H9 (cell line): Measurements from ENCODE around the gene PACSIN2. TPM values are rescaled to one million over a fixed set of nuclear protein-coding genes. Genes with fewer than 3 reads are reported as not detected.
"Not testable (repeated sequence)": the region's sequence is repeated elsewhere in the genome, so short reads cannot be mapped to it uniquely, and the experiment has no call there.

Experiments used
- DNase-seq: peaks from one replicate; pipeline ENCODE4 v3.0.0-alpha.2; 2017
- H2AFZ ChIP-seq: one replicate; pipeline ENCODE4 v1.6.1; 2013; ENCODE audit warnings: mild to moderate bottlenecking, low read length, control low read depth, moderate library complexity
- H2AK5ac ChIP-seq: 2 replicates; pipeline ENCODE4 v1.6.1; 2013; ENCODE audit warnings: low read length, control low read depth, mixed read lengths; ENCODE audit not compliant: insufficient read length
- H2BK120ac ChIP-seq: one replicate; pipeline ENCODE4 v1.6.1; 2013; ENCODE audit warnings: low read depth, mild to moderate bottlenecking, low read length, control low read depth, inconsistent platforms; ENCODE audit not compliant: poor library complexity, severe bottlenecking
- H2BK12ac ChIP-seq: 2 replicates; pipeline ENCODE4 v1.6.1; 2013; ENCODE audit warnings: low read length, control low read depth, mixed read lengths, low read depth; ENCODE audit not compliant: insufficient read length
- H2BK15ac ChIP-seq: 2 replicates; pipeline ENCODE4 v1.6.1; 2013; ENCODE audit warnings: low read depth, low read length, control low read depth
- H2BK20ac ChIP-seq: one replicate; pipeline ENCODE4 v1.6.1; 2013; ENCODE audit warnings: low read depth, mild to moderate bottlenecking, low read length, control low read depth, inconsistent platforms; ENCODE audit not compliant: poor library complexity, severe bottlenecking
- H2BK5ac ChIP-seq: 2 replicates; pipeline ENCODE4 v1.6.1; 2013; ENCODE audit warnings: low read length, control low read depth, mixed read lengths; ENCODE audit not compliant: insufficient read length
- H3K14ac ChIP-seq: 2 replicates; pipeline ENCODE4 v1.6.1; 2013; ENCODE audit warnings: low read length, control low read depth; ENCODE audit not compliant: insufficient read depth
- H3K18ac ChIP-seq: 2 replicates; pipeline ENCODE4 v1.6.1; 2013; ENCODE audit warnings: low read depth, mild to moderate bottlenecking, mixed read lengths, low read length, control low read depth; ENCODE audit not compliant: insufficient read length
- H3K23ac ChIP-seq: 2 replicates; pipeline ENCODE4 v1.6.1; 2013; ENCODE audit warnings: low read length, control low read depth, mixed read lengths, low read depth; ENCODE audit not compliant: insufficient read length
- H3K23me2 ChIP-seq: 2 replicates; pipeline ENCODE4 v1.6.1; 2013; ENCODE audit warnings: low read depth, mild to moderate bottlenecking, mixed read lengths, low read length, control low read depth; ENCODE audit not compliant: insufficient read length, poor library complexity, severe bottlenecking
- H3K27ac ChIP-seq: 2 replicates; pipeline ENCODE4 v1.5.1; 2013; ENCODE audit warnings: low read length, control low read depth, mixed read lengths, low read depth; ENCODE audit not compliant: insufficient read length
- H3K27me3 ChIP-seq: 2 replicates; pipeline ENCODE4 v1.6.1; 2013; ENCODE audit warnings: low read length, control low read depth, inconsistent platforms; ENCODE audit not compliant: insufficient read depth
- H3K4ac ChIP-seq: 2 replicates; pipeline ENCODE4 v1.6.1; 2013; ENCODE audit warnings: low read depth, mild to moderate bottlenecking, control low read depth, inconsistent platforms, low read length, moderate library complexity
- H3K4me1 ChIP-seq: 2 replicates; pipeline ENCODE4 v1.6.1; 2013; ENCODE audit warnings: low read length, control low read depth, inconsistent platforms; ENCODE audit not compliant: insufficient read depth
- H3K4me2 ChIP-seq: 2 replicates; pipeline ENCODE4 v1.6.1; 2013; ENCODE audit warnings: low read length, control low read depth, mixed read lengths; ENCODE audit not compliant: insufficient read length, insufficient read depth
- H3K56ac ChIP-seq: 2 replicates; pipeline ENCODE4 v1.6.1; 2013; ENCODE audit warnings: low read depth, mild to moderate bottlenecking, mixed read lengths, low read length, control low read depth; ENCODE audit not compliant: insufficient read length
- H3K79me1 ChIP-seq: 2 replicates; pipeline ENCODE4 v1.6.1; 2013; ENCODE audit warnings: low read depth, mild to moderate bottlenecking, moderate library complexity, low read length, control low read depth, inconsistent platforms; ENCODE audit not compliant: insufficient read depth, poor library complexity, severe bottlenecking
- H3K79me2 ChIP-seq: 2 replicates; pipeline ENCODE4 v1.6.1; 2013; ENCODE audit warnings: low read length, control low read depth, inconsistent platforms; ENCODE audit not compliant: insufficient read depth
- H3K9ac ChIP-seq: 2 replicates; pipeline ENCODE4 v1.6.1; 2013; ENCODE audit warnings: low read length, control low read depth, mixed read lengths; ENCODE audit not compliant: insufficient read length; ENCODE audit errors: extremely low read depth
- H3K9me3 ChIP-seq: one replicate; pipeline ENCODE4 v1.6.1; 2013; ENCODE audit warnings: low read depth, low read length, inconsistent platforms; ENCODE audit not compliant: control insufficient read depth
- H3T11ph ChIP-seq: one replicate; pipeline ENCODE4 v1.6.1; 2013; ENCODE audit warnings: mild to moderate bottlenecking, low read length, control low read depth, inconsistent platforms
- H4K20me1 ChIP-seq: one replicate; pipeline ENCODE4 v1.6.1; 2013; ENCODE audit not compliant: control insufficient read depth, insufficient read length, insufficient read depth
- H4K5ac ChIP-seq: 2 replicates; pipeline ENCODE4 v1.6.1; 2013; ENCODE audit warnings: low read depth, mild to moderate bottlenecking, mixed read lengths, low read length, control low read depth; ENCODE audit not compliant: insufficient read length
- H4K8ac ChIP-seq: replicated peaks from 2 replicates; pipeline ENCODE4 v1.6.1; 2013; ENCODE audit warnings: low read length, control low read depth, mixed read lengths, low read depth; ENCODE audit not compliant: insufficient read length
- H4K91ac ChIP-seq: 2 replicates; pipeline ENCODE4 v1.6.1; 2013; ENCODE audit warnings: low read depth, mild to moderate bottlenecking, moderate library complexity, mixed read lengths, low read length, control low read depth; ENCODE audit not compliant: insufficient read length
- H3K27ac Mint-ChIP-seq, 3 experiments: 2 replicates in 2 of 3; 3 replicates in 1 of 3; pipeline ENCODE4 v1.8.0; 2020 to 2021; ENCODE audit warnings: mixed read lengths in 3 of 3, mild to moderate bottlenecking in 1 of 3, moderate library complexity in 1 of 3
- H3K27me3 Mint-ChIP-seq: 2 replicates; pipeline ENCODE4 v1.8.0; 2021; ENCODE audit warnings: low read depth, mild to moderate bottlenecking, moderate library complexity, mixed read lengths
- H3K36me3 Mint-ChIP-seq, 3 experiments: 2 replicates in 2 of 3; 3 replicates in 1 of 3; pipeline ENCODE4 v1.8.0; 2020 to 2021; ENCODE audit warnings: low read depth in 3 of 3, mixed read lengths in 3 of 3; ENCODE audit not compliant: insufficient read depth in 1 of 3
- H3K4me1 Mint-ChIP-seq, 2 experiments: 2 replicates each; pipeline ENCODE4 v1.8.0; 2020; ENCODE audit warnings: mixed read lengths in 2 of 2
- H3K4me3 Mint-ChIP-seq, 2 experiments: 2 replicates in 1 of 2; 3 replicates in 1 of 2; pipeline ENCODE4 v1.8.0; 2020 to 2021; ENCODE audit warnings: mild to moderate bottlenecking in 2 of 2, mixed read lengths in 2 of 2, moderate library complexity in 1 of 2
- H3K9me3 Mint-ChIP-seq, 2 experiments: 2 replicates in 1 of 2; 3 replicates in 1 of 2; pipeline ENCODE4 v1.8.0; 2020; ENCODE audit warnings: mild to moderate bottlenecking in 2 of 2, mixed read lengths in 2 of 2, moderate library complexity in 1 of 2
- CTCF ChIP-seq: fragments of 200-600 bp; sonication (generic); conservative IDR thresholded peaks from 3 replicates; pipeline ENCODE4 v1.8.0; 2021; ENCODE audit warnings: antibody characterized with exemption, mild to moderate bottlenecking
- WGBS: extraction: QIAGEN DNeasy Blood & Tissue Kit; methylation state at CpG from one replicate; pipeline ENCODE4 v1.1.7; 2013; ENCODE audit warnings: missing lambda C conversion rate, low lambda C conversion rate, mixed read lengths; ENCODE audit not compliant: insufficient read length; ENCODE audit errors: extremely low coverage; 5-methylcytosine and 5-hydroxymethylcytosine counted together
- total RNA-seq: library from RNA; stranded (reverse); gene quantifications from 2 replicates; pipeline ENCODE4 v1.2.1, GENCODE V29; 2021

Gene PACSIN2
- total RNA-seq, 1 experiment from 2014 or later, result 62.3 TPM

GRCh38 chr22:42925598-42925997, 89.4 kb downstream of the PACSIN2 start:
- H3K18ac ChIP-seq, result no peak overlapping the region
- Mint-ChIP-seq H3K4me3 (no peak overlapping the region), H3K36me3 (peaks cover 0 to 2% (median 0%) of the 10 kb centered on the region in 3 experiments; a peak in 1 of 7 replicates), H3K4me1 (peaks cover 41 to 43% of the 10 kb centered on the region in 2 experiments), H3K27ac (peak overlapping the region in 1 of 3 experiments; percentile 85; a peak in 2 of 7 replicates), H3K9me3 (no peaks in the 10 kb centered on the region), H3K27me3 (no peaks in the 10 kb centered on the region)
- no peak overlapping the region for H2AK5ac ChIP-seq
- H3T11ph ChIP-seq, result no peak overlapping the region
- H2AFZ ChIP-seq, result no peak overlapping the region
- no peak overlapping the region for H2BK120ac ChIP-seq
- no peak overlapping the region for H3K4ac ChIP-seq
- H3K79me1 ChIP-seq, result peaks cover 4% of the 10 kb centered on the region
- H3K14ac ChIP-seq, result 0 out of 2 replicates have a peak overlapping the region, but pooled peaks have one; percentile 25
- peaks cover 4% of the 10 kb centered on the region; the same call in 1 of the 2 replicates for H3K79me2 ChIP-seq
- no peak overlapping the region for H3K4me2 ChIP-seq
- H3K9ac ChIP-seq, result no peak overlapping the region
- no peaks in the 10 kb centered on the region for H3K23me2 ChIP-seq
- no peaks in the 10 kb centered on the region for H3K27me3 ChIP-seq
- no CpG with 5 or more reads among the region's 6 CpGs for WGBS
- no peak overlapping the region for H4K5ac ChIP-seq
- H3K4me1 ChIP-seq, result no peaks in the 10 kb centered on the region; the same call in 1 of the 2 replicates
- H2BK20ac ChIP-seq, result no peak overlapping the region
- no peak for DNase-seq
- H3K9me3 ChIP-seq, result no peaks in the 10 kb centered on the region
- no peak overlapping the region for H4K8ac ChIP-seq
- H4K20me1 ChIP-seq, result no peaks in the 10 kb centered on the region
- no peak overlapping the region for H3K56ac ChIP-seq
- no peak for TF ChIP-seq CTCF
- no peak overlapping the region for H3K23ac ChIP-seq
- H4K91ac ChIP-seq, result no peak overlapping the region
- H3K27ac ChIP-seq, result no peak overlapping the region
- no peak overlapping the region for H2BK5ac ChIP-seq
- H2BK12ac ChIP-seq, result no peak overlapping the region
- H2BK15ac ChIP-seq, result no peak overlapping the region

GRCh38 chr22:42925031-42925430, 89.9 kb downstream of the PACSIN2 start:
- H4K91ac ChIP-seq, H3K4me1 ChIP-seq, H4K5ac ChIP-seq, H3K56ac ChIP-seq, H2AK5ac ChIP-seq, DNase-seq, H4K20me1 ChIP-seq, H3K27me3 ChIP-seq, H3K4me3 Mint-ChIP-seq, H2BK15ac ChIP-seq, H2BK20ac ChIP-seq, H3K79me2 ChIP-seq, H3T11ph ChIP-seq, H3K9ac ChIP-seq, H3K9me3 Mint-ChIP-seq, H2AFZ ChIP-seq, H3K4ac ChIP-seq, H4K8ac ChIP-seq, H3K27me3 Mint-ChIP-seq, H3K23ac ChIP-seq, H2BK120ac ChIP-seq, H3K23me2 ChIP-seq, H2BK5ac ChIP-seq, H3K4me2 ChIP-seq, H3K9me3 ChIP-seq, H3K27ac ChIP-seq, H3K18ac ChIP-seq, H3K79me1 ChIP-seq, H3K14ac ChIP-seq, H2BK12ac ChIP-seq, H3K36me3 Mint-ChIP-seq: not testable (repeated sequence)
- Mint-ChIP-seq H3K27ac (peak overlapping the region in 1 of 3 experiments; percentile 81; a peak in 2 of 7 replicates), H3K4me1 (peaks cover 43 to 44% of the 10 kb centered on the region in 2 experiments)
- WGBS, result no CpG with 5 or more reads among the region's 10 CpGs
